Testis (tissue), 3 donors: Measurements from ENCODE around the gene UBA5. TPM values are rescaled to one million over a fixed set of nuclear protein-coding genes. Genes with fewer than 3 reads are reported as not detected.
"Not testable (repeated sequence)": the region's sequence is repeated elsewhere in the genome, so short reads cannot be mapped to it uniquely, and the experiment has no call there.

Experiments
- DNase-seq: peaks from one replicate; pipeline ENCODE4 v3.0.0-alpha.2; 2019
- H3K27ac ChIP-seq, 2 donors: fragments of 200-600 bp; sonication (generic); one replicate each; pipeline ENCODE4 v1.5.1; 2019
- H3K27me3 ChIP-seq: fragments of 200-600 bp; sonication (generic); one replicate; pipeline ENCODE4 v1.5.1; 2019
- H3K36me3 ChIP-seq: fragments of 200-600 bp; sonication (generic); one replicate; pipeline ENCODE4 v1.5.1; 2017; ENCODE audit warnings: low read depth; ENCODE audit errors: missing control alignments
- H3K4me1 ChIP-seq: fragments of 200-600 bp; sonication (generic); one replicate; pipeline ENCODE4 v1.5.1; 2019
- H3K4me3 ChIP-seq, 2 donors: fragments of 200-600 bp; sonication (generic); one replicate each; pipeline ENCODE4 v1.5.1; 2017 to 2019
- H3K9me3 ChIP-seq: fragments of 200-600 bp; sonication (generic); one replicate; pipeline ENCODE4 v1.5.1; 2017
- CTCF ChIP-seq, 3 experiments: fragments of 450-650 bp in 2 of 3; fragments of 200-600 bp in 1 of 3; sonication (generic) in 1 of 3; IDR thresholded peaks; one replicate each; pipeline ENCODE4 v1.5.1; 2016 to 2019; ENCODE audit warnings: antibody characterized with exemption in 3 of 3, mild to moderate bottlenecking in 2 of 3, moderate library complexity in 1 of 3
- POLR2A ChIP-seq: fragments of 450-650 bp; IDR thresholded peaks from one replicate; pipeline ENCODE4 v1.6.1; 2017; ENCODE audit warnings: antibody characterized with exemption, mild to moderate bottlenecking, moderate library complexity
- WGBS, 2 donors: methylation state at CpG; one replicate each; pipeline ENCODE4 v1.1.5; 2018; 5-methylcytosine and 5-hydroxymethylcytosine counted together
- intact Hi-C: fragments of 100-400 bp; cut with DNase I; formaldehyde crosslinking; loops from one replicate; pipeline ENCODE4 v1.15.1; 2023; ENCODE audit warnings: low total_unique reads
- polyA plus RNA-seq: library from polyadenylated mRNA; stranded (reverse); fragments of 350-450 nt; fragmentation: Illumina TruSeq; extraction: RNeasy Lipid Tissue Mini Kit (QIAGEN cat#74804); gene quantifications from one replicate; pipeline ENCODE4 v1.2.3, GENCODE V29; 2014; ENCODE audit warnings: low read depth, low replicate concordance; ENCODE audit not compliant: insufficient read depth
- total RNA-seq, 2 donors: library from RNA; depleted of rRNA; stranded (reverse); fragments of >200 nt; gene quantifications; one replicate each; pipeline ENCODE4 v1.2.3, GENCODE V29; 2016

Gene UBA5
- total and polyA plus RNA-seq, 3 donors from 2014 or later: 23.2 to 52.8 (median 25.6) TPM

- no peak for DNase-seq
- no peaks in the 10 kb centered on the region for H3K36me3 ChIP-seq
- no peak overlapping the region for H3K4me3 ChIP-seq
- intact Hi-C loops: no loop called here
- no peaks in the 10 kb centered on the region for H3K4me1 ChIP-seq
- no peaks in the 10 kb centered on the region for H3K9me3 ChIP-seq
- no peaks in the 10 kb centered on the region for H3K27me3 ChIP-seq
- TF ChIP-seq CTCF (IDR thresholded peaks at IDR 0.05) (no peak), POLR2A (no peak)
- no peak overlapping the region for H3K27ac ChIP-seq
These were observed 21.4 kb upstream of the UBA5 start for GRCh38 chr3:132638706-132639105.

- not testable (repeated sequence) for H3K36me3 ChIP-seq, H3K9me3 ChIP-seq, H3K4me3 ChIP-seq, H3K27ac ChIP-seq, H3K27me3 ChIP-seq, DNase-seq, H3K4me1 ChIP-seq
- 70 to 89% methylated on average over 2 of the region's 2 CpGs for WGBS, 2 donors
- intact Hi-C loops: loop anchor here (5.0 kb wide), 1 partner anchor 99 kb away; no protein-coding TSS in a partner anchor
These were observed 18.7 kb upstream of the UBA5 start for GRCh38 chr3:132641427-132641826.

- WGBS, 2 donors: 72 to 77% methylated on average over 5 of the region's 5 CpGs
- intact Hi-C loops: loop anchor here (5.0 kb wide), 1 partner anchor 100 kb away; no protein-coding TSS in a partner anchor
- no peaks in the 10 kb centered on the region for H3K36me3 ChIP-seq
- H3K27ac ChIP-seq: no peak overlapping the region
- TF ChIP-seq POLR2A: no peak
- TF ChIP-seq CTCF (IDR thresholded peaks at IDR 0.05): peak; percentile 50 to 83 (median 65)
- DNase-seq: no peak
- no peaks in the 10 kb centered on the region for H3K4me1 ChIP-seq
- no peak overlapping the region for H3K4me3 ChIP-seq
- no peaks in the 10 kb centered on the region for H3K27me3 ChIP-seq
- H3K9me3 ChIP-seq: no peaks in the 10 kb centered on the region
These were observed 18.1 kb upstream of the UBA5 start for GRCh38 chr3:132641837-132642538.

- DNase-seq: no peak
- Histone ChIP-seq H3K9me3 (no peaks in the 10 kb centered on the region), H3K4me1 (no peaks in the 10 kb centered on the region), H3K36me3 (no peaks in the 10 kb centered on the region), H3K27ac (no peak overlapping the region), H3K4me3 (no peak overlapping the region), H3K27me3 (no peaks in the 10 kb centered on the region)
- 72 to 73% methylated on average over 2 of the region's 2 CpGs for WGBS, 2 donors
- no peak for TF ChIP-seq POLR2A
- no peak for TF ChIP-seq CTCF (IDR thresholded peaks at IDR 0.05)
- intact Hi-C loops: loop anchor here (5.0 kb wide), 1 partner anchor 100 kb away; no protein-coding TSS in a partner anchor
These were observed 17.6 kb upstream of the UBA5 start for GRCh38 chr3:132642539-132642847.

GRCh38 chr3:132643366-132643765 lies 16.8 kb upstream of the UBA5 start:
- no peaks in the 10 kb centered on the region for H3K27me3 ChIP-seq
- TF ChIP-seq CTCF (IDR thresholded peaks at IDR 0.05) (no peak), POLR2A (no peak)
- no peak overlapping the region for H3K27ac ChIP-seq
- H3K9me3 ChIP-seq: no peaks in the 10 kb centered on the region
- H3K36me3 ChIP-seq: no peaks in the 10 kb centered on the region
- DNase-seq: no peak
- H3K4me1 ChIP-seq: no peaks in the 10 kb centered on the region
- 75 to 82% methylated on average over 2 of the region's 2 CpGs for WGBS, 2 donors
- no peak overlapping the region for H3K4me3 ChIP-seq
- intact Hi-C loops: loop anchor here (5.0 kb wide), 1 partner anchor 101 kb away; no protein-coding TSS in a partner anchor
